ENCODE measurements around the gene CSNK1A1L. TPM values are rescaled to one million over a fixed set of nuclear protein-coding genes. Genes with fewer than 3 reads are reported as not detected.

Gene CSNK1A1L
- under 1 TPM in 1 of 2 experiments, not detected in 1; 0.08 TPM for total RNA-seq

GRCh38 chr13:37105251-37105714 is at the start of gene CSNK1A1L:
Gene CSNK1A1L (minus strand): TSS chr13:37105664. CDS start chr13:37105256, 408 bp downstream.
- Mint-ChIP-seq H3K36me3 (no peaks in the 10 kb centered on the region), H3K9me3 (no peaks in the 10 kb centered on the region), H3K27ac (no peak within 1 kb of the TSS), H3K27me3 (peaks cover 22% of the 10 kb centered on the region), H3K4me3 (no peak within 1 kb of the TSS), H3K4me1 (no peaks in the 10 kb centered on the region)
- DNase-seq: no peak

GRCh38 chr13:37149380-37149779 is 43.9 kb upstream of the CSNK1A1L start:
- Mint-ChIP-seq H3K9me3 (peaks cover 4% of the 10 kb centered on the region), H3K36me3 (no peaks in the 10 kb centered on the region), H3K27me3 (no peaks in the 10 kb centered on the region), H3K4me3 (no peak overlapping the region), H3K4me1 (no peaks in the 10 kb centered on the region), H3K27ac (no peak overlapping the region)
- DNase-seq: no peak

- peaks cover under 1% of the 10 kb centered on the region for H3K27me3 Mint-ChIP-seq
- H3K9me3 Mint-ChIP-seq: peaks cover 4% of the 10 kb centered on the region
- H3K27ac Mint-ChIP-seq: no peak overlapping the region
- DNase-seq: no peak
- no peaks in the 10 kb centered on the region for H3K36me3 Mint-ChIP-seq
- no peak overlapping the region for H3K4me3 Mint-ChIP-seq
- no peaks in the 10 kb centered on the region for H3K4me1 Mint-ChIP-seq
Measured at GRCh38 chr13:37148501-37148900, 43.0 kb upstream of the CSNK1A1L start.

GRCh38 chr13:37144661-37145060 is 39.2 kb upstream of the CSNK1A1L start:
- H3K9me3 Mint-ChIP-seq: peaks cover 3% of the 10 kb centered on the region
- no peaks in the 10 kb centered on the region for H3K4me1 Mint-ChIP-seq
- no peak overlapping the region for H3K27ac Mint-ChIP-seq
- DNase-seq: no peak
- no peaks in the 10 kb centered on the region for H3K36me3 Mint-ChIP-seq
- H3K27me3 Mint-ChIP-seq: peaks cover 2% of the 10 kb centered on the region
- no peak overlapping the region for H3K4me3 Mint-ChIP-seq

GRCh38 chr13:37143911-37144310 is 38.4 kb upstream of the CSNK1A1L start:
- no peak overlapping the region for H3K27ac Mint-ChIP-seq
- peaks cover 2% of the 10 kb centered on the region for H3K27me3 Mint-ChIP-seq
- H3K9me3 Mint-ChIP-seq: peaks cover 3% of the 10 kb centered on the region
- no peak for DNase-seq
- H3K4me1 Mint-ChIP-seq: no peaks in the 10 kb centered on the region
- H3K36me3 Mint-ChIP-seq: no peaks in the 10 kb centered on the region
- H3K4me3 Mint-ChIP-seq: no peak overlapping the region

GRCh38 chr13:37142877-37143276 is 37.4 kb upstream of the CSNK1A1L start:
- H3K4me1 Mint-ChIP-seq: no peaks in the 10 kb centered on the region
- DNase-seq: no peak
- no peaks in the 10 kb centered on the region for H3K36me3 Mint-ChIP-seq
- H3K27ac Mint-ChIP-seq: no peak overlapping the region
- H3K9me3 Mint-ChIP-seq: peaks cover 3% of the 10 kb centered on the region
- H3K27me3 Mint-ChIP-seq: peaks cover 2% of the 10 kb centered on the region
- H3K4me3 Mint-ChIP-seq: no peak overlapping the region

- Mint-ChIP-seq H3K27me3 (peaks cover 2% of the 10 kb centered on the region), H3K9me3 (no peaks in the 10 kb centered on the region), H3K36me3 (no peaks in the 10 kb centered on the region), H3K27ac (no peak overlapping the region), H3K4me1 (no peaks in the 10 kb centered on the region), H3K4me3 (no peak overlapping the region)
- no peak for DNase-seq
Measured at GRCh38 chr13:37141011-37141410, 35.5 kb upstream of the CSNK1A1L start.

- DNase-seq: no peak
- Mint-ChIP-seq H3K4me1 (no peaks in the 10 kb centered on the region), H3K9me3 (no peaks in the 10 kb centered on the region), H3K27ac (no peak overlapping the region), H3K27me3 (peaks cover 2% of the 10 kb centered on the region), H3K4me3 (no peak overlapping the region), H3K36me3 (no peaks in the 10 kb centered on the region)
Measured at GRCh38 chr13:37139356-37139755, 33.9 kb upstream of the CSNK1A1L start.

GRCh38 chr13:37138926-37139325 is 33.5 kb upstream of the CSNK1A1L start:
- Mint-ChIP-seq H3K27ac (no peak overlapping the region), H3K4me1 (no peaks in the 10 kb centered on the region), H3K9me3 (no peaks in the 10 kb centered on the region), H3K27me3 (peaks cover 3% of the 10 kb centered on the region), H3K36me3 (no peaks in the 10 kb centered on the region), H3K4me3 (no peak overlapping the region)
- no peak for DNase-seq

GRCh38 chr13:37138169-37138568 is 32.7 kb upstream of the CSNK1A1L start:
- no peaks in the 10 kb centered on the region for H3K9me3 Mint-ChIP-seq
- no peak for DNase-seq
- H3K27me3 Mint-ChIP-seq: peaks cover 7% of the 10 kb centered on the region
- H3K27ac Mint-ChIP-seq: no peak overlapping the region
- no peaks in the 10 kb centered on the region for H3K4me1 Mint-ChIP-seq
- no peak overlapping the region for H3K4me3 Mint-ChIP-seq
- no peaks in the 10 kb centered on the region for H3K36me3 Mint-ChIP-seq

- no peaks in the 10 kb centered on the region for H3K9me3 Mint-ChIP-seq
- H3K4me1 Mint-ChIP-seq: no peaks in the 10 kb centered on the region
- H3K27ac Mint-ChIP-seq: no peak overlapping the region
- no peak overlapping the region for H3K4me3 Mint-ChIP-seq
- H3K36me3 Mint-ChIP-seq: no peaks in the 10 kb centered on the region
- DNase-seq: no peak
- H3K27me3 Mint-ChIP-seq: peaks cover 7% of the 10 kb centered on the region
Measured at GRCh38 chr13:37136633-37137032, 31.2 kb upstream of the CSNK1A1L start.

- no peaks in the 10 kb centered on the region for H3K4me1 Mint-ChIP-seq
- no peak overlapping the region for H3K27ac Mint-ChIP-seq
- H3K9me3 Mint-ChIP-seq: no peaks in the 10 kb centered on the region
- no peaks in the 10 kb centered on the region for H3K36me3 Mint-ChIP-seq
- no peak overlapping the region for H3K4me3 Mint-ChIP-seq
- no peak for DNase-seq
- H3K27me3 Mint-ChIP-seq: peaks cover 7% of the 10 kb centered on the region
Measured at GRCh38 chr13:37136187-37136586, 30.7 kb upstream of the CSNK1A1L start.

GRCh38 chr13:37134411-37135041 is 29.1 kb upstream of the CSNK1A1L start:
- no peak for DNase-seq
- no peak overlapping the region for H3K4me3 Mint-ChIP-seq
- H3K27ac Mint-ChIP-seq: no peak overlapping the region
- no peaks in the 10 kb centered on the region for H3K4me1 Mint-ChIP-seq
- H3K9me3 Mint-ChIP-seq: no peaks in the 10 kb centered on the region
- peaks cover 7% of the 10 kb centered on the region for H3K27me3 Mint-ChIP-seq
- no peaks in the 10 kb centered on the region for H3K36me3 Mint-ChIP-seq

GRCh38 chr13:37132211-37132610 is 26.7 kb upstream of the CSNK1A1L start:
- H3K27me3 Mint-ChIP-seq: peaks cover 7% of the 10 kb centered on the region
- H3K9me3 Mint-ChIP-seq: no peaks in the 10 kb centered on the region
- H3K4me1 Mint-ChIP-seq: no peaks in the 10 kb centered on the region
- H3K4me3 Mint-ChIP-seq: no peak overlapping the region
- DNase-seq: no peak
- no peak overlapping the region for H3K27ac Mint-ChIP-seq
- H3K36me3 Mint-ChIP-seq: no peaks in the 10 kb centered on the region

- no peaks in the 10 kb centered on the region for H3K9me3 Mint-ChIP-seq
- DNase-seq: no peak
- H3K4me1 Mint-ChIP-seq: no peaks in the 10 kb centered on the region
- no peak overlapping the region for H3K27ac Mint-ChIP-seq
- H3K27me3 Mint-ChIP-seq: peaks cover 7% of the 10 kb centered on the region
- no peak overlapping the region for H3K4me3 Mint-ChIP-seq
- no peaks in the 10 kb centered on the region for H3K36me3 Mint-ChIP-seq
Measured at GRCh38 chr13:37131092-37131491, 25.6 kb upstream of the CSNK1A1L start.

- no peaks in the 10 kb centered on the region for H3K4me1 Mint-ChIP-seq
- peaks cover 7% of the 10 kb centered on the region for H3K27me3 Mint-ChIP-seq
- no peak overlapping the region for H3K4me3 Mint-ChIP-seq
- no peak for DNase-seq
- no peaks in the 10 kb centered on the region for H3K9me3 Mint-ChIP-seq
- no peak overlapping the region for H3K27ac Mint-ChIP-seq
- H3K36me3 Mint-ChIP-seq: no peaks in the 10 kb centered on the region
Measured at GRCh38 chr13:37129866-37130265, 24.4 kb upstream of the CSNK1A1L start.
